Measurements from ENCODE around the gene ARAF. TPM values are rescaled to one million over a fixed set of nuclear protein-coding genes. Genes with fewer than 3 reads are reported as not detected.

Gene ARAF
- total and polyA plus RNA-seq, 2 of the 4 experiments (the other 2 are of a cell fraction): 9.1 to 52.2 TPM

DNA sequence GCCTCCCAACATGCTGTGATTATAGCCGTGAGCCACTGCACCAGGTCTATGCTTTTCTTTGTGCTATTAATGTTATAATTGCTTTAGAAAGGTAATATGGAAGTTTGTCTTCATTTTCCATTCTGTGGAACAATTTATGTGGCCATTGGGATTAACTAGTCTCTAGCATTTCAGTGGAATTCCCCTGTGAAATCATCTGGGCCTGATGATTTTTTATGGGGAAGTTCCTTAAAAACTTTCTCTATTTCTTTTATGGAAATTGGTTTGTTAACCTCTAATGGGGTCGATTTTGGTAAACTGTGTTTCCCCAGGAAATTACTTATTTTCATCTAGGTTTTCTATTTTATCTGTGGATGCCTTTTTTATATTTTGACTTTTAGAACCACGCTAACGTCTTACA lies 32.5 kb downstream of the ARAF start:
- BruUV-seq (replicated peaks): no TSS peak
- H4K5ac ChIP-seq (ENCODE audit: low read depth, low read length): no peak overlapping the region
- TF ChIP-seq CHD1 (IDR thresholded peaks at IDR 0.05; ENCODE audit: low read depth, low read length) (no peak), RCOR1 (IDR thresholded peaks at IDR 0.05; ENCODE audit: insufficient replicate concordance, low read length) (no peak), MAFK (IDR thresholded peaks at IDR 0.05; ENCODE audit: low read depth, low read length) (no peak), BHLHE40 (IDR thresholded peaks at IDR 0.05; ENCODE audit: low read depth, low read length) (no peak), FOS (IDR thresholded peaks at IDR 0.05; ENCODE audit: low read depth, low read length) (no peak), MAZ (IDR thresholded peaks at IDR 0.05; ENCODE audit: borderline replicate concordance, low read depth, low read length) (no peak), RFX5 (IDR thresholded peaks at IDR 0.05; ENCODE audit: low read depth, low read length) (no peak), POLR2A (IDR thresholded peaks at IDR 0.05; ENCODE audit: low read depth, low read length) (no peak)
- TF ChIP-seq, protein P1, sequence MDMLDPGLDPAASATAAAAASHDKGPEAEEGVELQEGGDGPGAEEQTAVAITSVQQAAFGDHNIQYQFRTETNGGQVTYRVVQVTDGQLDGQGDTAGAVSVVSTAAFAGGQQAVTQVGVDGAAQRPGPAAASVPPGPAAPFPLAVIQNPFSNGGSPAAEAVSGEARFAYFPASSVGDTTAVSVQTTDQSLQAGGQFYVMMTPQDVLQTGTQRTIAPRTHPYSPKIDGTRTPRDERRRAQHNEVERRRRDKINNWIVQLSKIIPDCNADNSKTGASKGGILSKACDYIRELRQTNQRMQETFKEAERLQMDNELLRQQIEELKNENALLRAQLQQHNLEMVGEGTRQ (IDR thresholded peaks at IDR 0.05; ENCODE audit: low read depth, low read length): no peak
- TF ChIP-seq, protein P2, sequence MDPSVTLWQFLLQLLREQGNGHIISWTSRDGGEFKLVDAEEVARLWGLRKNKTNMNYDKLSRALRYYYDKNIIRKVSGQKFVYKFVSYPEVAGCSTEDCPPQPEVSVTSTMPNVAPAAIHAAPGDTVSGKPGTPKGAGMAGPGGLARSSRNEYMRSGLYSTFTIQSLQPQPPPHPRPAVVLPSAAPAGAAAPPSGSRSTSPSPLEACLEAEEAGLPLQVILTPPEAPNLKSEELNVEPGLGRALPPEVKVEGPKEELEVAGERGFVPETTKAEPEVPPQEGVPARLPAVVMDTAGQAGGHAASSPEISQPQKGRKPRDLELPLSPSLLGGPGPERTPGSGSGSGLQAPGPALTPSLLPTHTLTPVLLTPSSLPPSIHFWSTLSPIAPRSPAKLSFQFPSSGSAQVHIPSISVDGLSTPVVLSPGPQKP (IDR thresholded peaks at IDR 0.05; ENCODE audit: borderline replicate concordance, low read depth, low read length): no peak

More for the DNA sequence above, 32.5 kb downstream of the ARAF start:
- H2AFZ ChIP-seq (replicated peaks; ENCODE audit: low read length, poor library complexity): no peak overlapping the region
- H3K4ac ChIP-seq (ENCODE audit: low read depth, low read length): no peak overlapping the region
- H2BK5ac ChIP-seq (ENCODE audit: low read depth, low read length, poor library complexity, severe bottlenecking): no peak overlapping the region
- no peak overlapping the region for H3K14ac ChIP-seq (replicated peaks; ENCODE audit: low read depth, low read length)
- H3K56ac ChIP-seq (ENCODE audit: extremely low read depth, insufficient read depth, low read length): no peak overlapping the region
- no peak overlapping the region for H4K8ac ChIP-seq (ENCODE audit: low read depth in 2 of 2, low read length in 2 of 2)
- H3K4me1 ChIP-seq (ENCODE audit: control insufficient read depth, insufficient read depth, low read length): peaks cover 7% of the 10 kb centered on the region
- H2AK5ac ChIP-seq (ENCODE audit: low read depth, low read length): no peak overlapping the region
- H3K27ac ChIP-seq (ENCODE audit: insufficient read depth, low read length): no peak overlapping the region
- H3K23ac ChIP-seq (ENCODE audit: low read depth, low read length): no peak overlapping the region
- H3K79me1 ChIP-seq (ENCODE audit: low read depth in 1 of 2, low read length in 2 of 2): no peaks in the 10 kb centered on the region
- no peak overlapping the region for H3K4me2 ChIP-seq (ENCODE audit: low read depth, low read length)
- H2BK20ac ChIP-seq (ENCODE audit: low read depth, low read length): no peak overlapping the region
- H4K91ac ChIP-seq (ENCODE audit: insufficient read depth, low read depth, low read length): no peak overlapping the region
- no peaks in the 10 kb centered on the region; the same call in 1 of the 2 replicates for H3K9me3 ChIP-seq (ENCODE audit: control insufficient read depth, insufficient read depth, low read length)
- ChIA-PET CTCF (no interaction called here), POLR2A (ENCODE audit: unreplicated experiment) (no interaction called here)
- ATAC-seq (ENCODE audit: low read depth): no peak
- dilution Hi-C loops (cut with HindIII; ENCODE audit: low sequenced_read_pairs, unreplicated experiment): no loop called here
- intact Hi-C loops (cut with micrococcal nuclease): no loop called here
- no peak overlapping the region for H3K4me3 ChIP-seq (ENCODE audit: insufficient read depth, low read depth, low read length)
- no peaks in the 10 kb centered on the region for H3K27me3 ChIP-seq (ENCODE audit: control insufficient read depth, insufficient read depth, low read length)
- H3K18ac ChIP-seq (ENCODE audit: low read depth, low read length): no peak overlapping the region
- in situ Hi-C loops (cut with MboI; ENCODE audit: low sequenced_read_pairs): no loop called here
- DNase-seq: no peak
- no peaks in the 10 kb centered on the region for H3K36me3 ChIP-seq (ENCODE audit: control insufficient read depth, insufficient read depth, low read length)
- H2BK120ac ChIP-seq (ENCODE audit: low read depth, low read length): no peak overlapping the region
- no peak overlapping the region for H3K9ac ChIP-seq (ENCODE audit: low read depth, low read length)
- H3K9me1 ChIP-seq (ENCODE audit: insufficient read depth, low read length): no peaks in the 10 kb centered on the region; the same call in 1 of the 2 replicates
- no CpG with 5 or more reads among the region's 4 CpGs for WGBS, 2 experiments (ENCODE audit: extremely low coverage in 2 of 2, insufficient read length in 1 of 2)
- no peaks in the 10 kb centered on the region; the same call in 1 of the 2 replicates for H4K20me1 ChIP-seq (ENCODE audit: insufficient read depth, low read length)
- H2BK15ac ChIP-seq (ENCODE audit: low read depth, low read length): no peak overlapping the region
- no peak overlapping the region for H2AK9ac ChIP-seq (replicated peaks; ENCODE audit: low read depth, low read length, poor library complexity)
